COLO829 (cell line): ENCODE measurements around the gene MYO5A.

ENCODE experiments used
- DNase-seq: peaks from one replicate; pipeline ENCODE4 v3.0.0; 2012; ENCODE audit warnings: low spot score

The MYO5A gene

GRCh38 chr15:52361975-52362494 lies 166.6 kb downstream of the MYO5A start:
- DNase-seq = no peak

GRCh38 chr15:52361494-52361893 lies 167.2 kb downstream of the MYO5A start:
- no peak for DNase-seq

- DNase-seq = peak; percentile 49
Measured at GRCh38 chr15:52360229-52361203, 168.2 kb downstream of the MYO5A start.

GRCh38 chr15:52359722-52360121 lies 169.0 kb downstream of the MYO5A start:
- no peak for DNase-seq

- DNase-seq = no peak
Measured at GRCh38 chr15:52357949-52358348, 170.7 kb downstream of the MYO5A start.

DNA sequence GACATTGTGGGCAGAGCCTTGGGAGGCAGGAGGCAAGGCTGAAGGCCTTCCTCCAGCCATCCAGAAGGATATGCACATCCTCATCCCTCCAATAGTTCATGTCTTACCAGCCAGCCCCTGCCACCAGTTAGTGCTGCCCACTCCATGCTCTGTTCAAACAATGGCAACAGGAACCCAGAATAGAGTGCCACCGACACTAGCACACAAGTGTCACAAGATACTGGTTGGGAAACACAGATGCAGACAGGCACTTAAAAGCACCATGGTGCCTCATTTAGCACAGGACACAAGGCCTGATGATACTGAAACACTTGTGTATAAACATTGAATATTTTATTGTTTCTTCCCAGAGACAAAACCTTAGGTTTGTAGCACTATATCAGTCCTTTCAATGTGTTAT lies 176.6 kb downstream of the MYO5A start:
- DNase-seq = no peak

- no peak for DNase-seq
Measured at GRCh38 chr15:52351206-52351908, 177.3 kb downstream of the MYO5A start.

- DNase-seq = no peak
Measured at GRCh38 chr15:52350423-52350822, 178.3 kb downstream of the MYO5A start.

DNA sequence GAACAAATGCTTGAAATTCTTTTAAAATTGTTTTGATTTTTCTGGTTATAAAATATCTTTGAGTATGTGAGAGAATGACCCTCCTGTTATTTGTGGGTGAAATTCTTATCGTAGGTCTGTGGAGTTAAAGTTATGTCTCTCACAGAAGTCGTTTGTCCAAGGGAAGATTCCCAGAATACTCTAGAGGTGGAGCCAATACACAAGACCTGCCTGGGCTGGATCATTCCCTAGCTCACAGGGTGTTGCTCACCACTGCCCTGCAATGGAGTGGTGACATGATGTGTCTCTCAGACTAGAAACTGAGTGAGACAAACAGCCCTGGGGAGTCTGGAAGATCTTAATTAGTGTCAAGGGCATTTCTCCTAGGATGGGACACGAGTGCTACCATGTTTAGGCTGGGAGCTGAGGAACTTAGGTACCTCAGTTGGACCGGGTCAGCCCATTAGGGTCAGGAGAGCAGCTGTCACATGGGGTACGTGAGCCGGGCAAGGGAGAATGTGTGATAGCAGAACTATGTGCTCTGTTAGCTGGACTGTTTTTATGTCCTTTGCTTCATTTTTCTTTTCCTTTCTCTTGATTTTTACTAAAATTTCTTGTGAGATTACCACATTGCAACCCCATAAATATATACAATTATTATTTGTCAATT lies 179.5 kb downstream of the MYO5A start:
- DNase-seq = peak; percentile 19

DNA sequence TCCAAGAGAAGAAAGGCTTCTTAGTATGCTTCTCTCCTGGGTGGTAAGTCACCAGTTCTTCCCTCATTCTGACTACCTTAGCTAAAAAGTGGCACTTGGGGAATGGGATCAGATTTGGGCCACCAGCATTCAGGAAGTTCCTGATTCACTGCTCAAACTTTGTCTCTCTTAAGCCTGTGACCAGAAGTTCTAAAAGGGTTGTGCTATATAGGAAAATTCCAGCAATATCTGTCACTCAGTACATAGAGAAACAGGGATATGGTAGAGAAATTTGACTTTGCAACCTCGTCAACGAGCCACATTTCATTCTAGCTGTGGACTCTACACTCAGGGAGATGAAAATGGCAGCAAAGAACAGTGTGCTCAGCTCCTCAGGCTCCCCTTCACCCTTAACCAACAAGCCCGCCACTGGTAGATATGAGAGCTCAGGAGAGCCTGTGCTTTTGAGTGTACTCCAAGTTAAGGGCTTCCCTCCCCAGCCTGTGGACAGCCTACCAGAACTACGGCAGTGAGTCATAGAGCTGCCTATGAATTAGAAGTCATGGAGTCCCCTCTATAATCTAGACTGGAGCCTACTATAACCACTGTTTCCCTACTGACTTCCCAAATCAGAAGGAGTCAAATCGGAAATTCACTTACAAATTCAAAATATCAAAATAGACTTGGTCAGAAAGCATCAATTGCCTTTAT lies 180.5 kb downstream of the MYO5A start:
- DNase-seq = peak; percentile 21

GRCh38 chr15:52344592-52344991 lies 184.1 kb downstream of the MYO5A start:
- DNase-seq = no peak

DNA sequence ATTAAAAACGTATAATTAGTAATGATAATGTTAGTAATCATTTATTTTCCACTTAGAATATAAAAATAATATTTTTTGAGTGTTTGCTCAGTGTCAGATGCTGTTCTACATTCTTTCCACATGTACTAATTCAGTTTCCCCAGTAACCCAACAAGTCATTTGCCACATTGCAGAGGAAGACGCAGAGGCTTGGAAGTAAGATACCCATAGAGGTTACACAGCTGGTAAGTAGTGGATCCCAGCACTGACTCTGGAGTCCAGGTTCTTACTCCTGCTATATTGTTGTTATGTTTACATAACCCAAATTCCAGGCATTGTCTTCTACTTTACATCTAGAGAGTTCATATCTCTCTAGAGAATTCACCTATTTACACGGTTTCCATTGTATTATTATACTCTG lies 184.8 kb downstream of the MYO5A start:
- no peak for DNase-seq

DNA sequence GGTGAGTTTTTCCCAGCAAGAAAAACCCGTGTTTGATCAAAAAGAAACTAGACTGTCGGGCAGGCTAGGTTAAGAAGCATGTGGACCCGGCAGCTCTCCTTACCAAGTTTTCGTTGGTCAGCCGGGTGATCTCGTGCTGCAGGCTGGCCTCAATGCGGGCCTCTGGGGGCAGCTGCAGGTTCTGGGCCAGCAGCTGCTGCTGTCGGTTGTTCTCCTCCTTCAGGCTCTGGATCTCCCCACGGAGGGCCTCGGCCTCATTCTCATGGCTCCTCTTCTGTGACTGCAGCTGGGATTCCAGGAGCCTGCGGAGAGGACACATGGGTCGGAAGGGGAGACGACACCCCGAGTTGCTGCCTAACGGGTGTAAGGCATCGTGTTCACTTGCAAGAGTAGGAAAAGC lies 188.6 kb downstream of the MYO5A start:
- DNase-seq = no peak

DNA sequence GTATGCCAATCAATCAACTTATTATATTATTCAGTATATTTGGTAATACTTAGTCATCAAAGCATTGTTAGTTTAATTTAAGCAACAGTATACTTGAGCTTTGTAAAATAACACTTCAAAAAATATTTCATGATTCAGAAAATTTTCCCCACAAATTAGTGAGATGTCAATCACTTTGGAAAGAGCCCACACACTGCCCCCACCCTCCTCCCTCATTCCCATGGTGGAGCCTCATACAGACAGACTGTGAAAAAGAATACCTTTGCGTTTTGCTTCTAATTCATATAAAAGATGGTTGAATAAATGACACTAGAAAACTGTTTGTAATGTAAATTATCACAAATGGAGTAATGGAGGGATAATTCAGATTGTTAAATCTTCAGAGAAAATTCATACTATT lies 189.8 kb downstream of the MYO5A start:
- DNase-seq = no peak

GRCh38 chr15:52338058-52338457 lies 190.6 kb downstream of the MYO5A start:
- DNase-seq = no peak

DNA sequence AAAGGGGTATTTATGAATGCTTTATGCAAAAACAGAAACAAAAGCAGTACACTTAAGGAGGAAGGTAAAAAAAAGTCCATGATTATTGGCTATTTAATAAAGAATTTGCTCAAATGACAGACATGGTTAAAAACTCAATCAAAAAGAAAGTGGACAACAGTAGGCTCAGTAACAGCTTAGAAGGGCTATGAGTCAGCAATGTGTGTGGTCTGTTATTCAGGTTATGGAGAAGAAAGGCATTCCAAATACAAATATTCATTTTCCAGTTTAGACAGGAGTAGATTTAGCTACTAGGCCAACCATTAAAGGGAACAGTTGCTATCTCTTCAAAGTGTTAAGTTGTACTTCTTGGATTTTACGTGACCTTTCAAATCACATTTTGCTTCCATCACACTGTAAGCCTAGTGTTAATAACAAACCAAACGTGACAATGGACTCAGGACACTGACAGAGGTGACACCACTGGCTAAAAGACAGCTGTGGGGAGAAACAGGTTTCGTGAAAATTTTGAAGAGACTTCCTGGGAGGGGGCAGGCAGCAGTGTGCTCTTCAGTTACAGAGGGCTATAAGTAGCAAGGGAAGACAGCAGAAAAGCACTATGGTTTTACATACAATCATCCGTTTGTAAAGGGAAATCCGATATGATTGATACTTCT lies 191.4 kb downstream of the MYO5A start:
- peak; percentile 43 for DNase-seq

GRCh38 chr15:52336529-52336928 lies 192.2 kb downstream of the MYO5A start:
- DNase-seq = no peak

- no peak for DNase-seq
Measured at GRCh38 chr15:52334491-52335160, 194.1 kb downstream of the MYO5A start.

DNA sequence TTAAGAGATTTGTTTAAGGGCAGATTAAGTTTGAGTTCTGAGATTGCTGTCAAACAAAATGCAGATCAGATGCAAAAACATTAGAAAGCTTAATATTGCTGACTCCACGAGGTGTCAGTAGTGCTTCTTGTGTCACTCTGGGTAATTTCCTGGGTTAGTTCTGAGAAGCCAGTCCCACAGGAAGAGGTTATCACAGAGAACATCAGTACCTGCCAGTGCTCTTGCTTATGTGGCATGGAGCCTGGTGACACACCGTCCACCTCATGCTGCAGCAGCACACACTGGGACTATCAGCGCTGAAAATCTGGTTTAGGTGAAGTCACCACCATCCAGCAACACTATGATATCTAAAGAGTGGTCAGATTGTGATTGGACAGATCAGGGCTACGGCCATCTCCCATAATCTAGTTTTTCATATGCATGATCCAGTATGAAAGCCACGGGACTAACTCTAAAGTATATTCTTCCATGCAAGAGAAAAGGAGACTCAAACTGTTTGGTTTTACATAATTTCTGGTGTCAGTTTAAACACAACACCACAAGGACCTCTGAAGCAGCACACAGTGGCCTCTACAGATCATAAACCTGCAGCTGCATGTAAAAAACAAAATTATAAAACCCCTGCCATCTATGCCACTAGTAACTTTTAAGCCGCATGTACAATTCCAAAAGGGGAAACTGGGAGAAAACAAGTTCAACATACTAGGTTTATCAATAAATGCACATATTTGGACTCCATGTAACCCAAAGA lies 197.0 kb downstream of the MYO5A start:
- DNase-seq = no peak

DNA sequence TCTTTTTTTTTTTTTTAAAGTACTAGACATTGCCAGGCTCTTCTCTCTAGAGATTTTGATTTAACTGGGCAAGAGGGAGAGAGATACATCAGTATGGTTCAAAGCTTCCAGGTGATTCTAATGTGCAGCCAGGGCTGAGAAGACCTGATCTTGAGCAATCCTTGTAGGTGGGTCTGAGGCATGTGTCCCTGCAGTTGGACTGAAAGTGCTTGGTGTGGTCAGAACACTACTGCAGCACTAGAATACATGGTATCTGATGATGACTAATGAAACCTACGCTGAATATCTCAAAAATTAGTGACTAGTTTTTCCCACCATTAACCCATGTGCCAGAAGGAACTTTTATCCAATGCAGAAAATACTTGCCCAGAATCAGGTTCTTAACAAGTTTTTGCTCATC lies 198.7 kb downstream of the MYO5A start:
- no peak for DNase-seq
